ENCODE results near the gene NXN. TPM values are rescaled to one million over a fixed set of nuclear protein-coding genes. Genes with fewer than 3 reads are reported as not detected.

The NXN gene
- total RNA-seq, 1 experiment from 2014 or later, result 57.3 TPM

- Mint-ChIP-seq H3K27ac (ENCODE audit: low read depth, unreplicated experiment) (no peak overlapping the region), H3K4me3 (ENCODE audit: unreplicated experiment) (no peak overlapping the region)
These were observed 128.5 kb downstream of the NXN start for GRCh38 chr17:850851-851763.

GRCh38 chr17:850086-850850, 129.3 kb downstream of the NXN start:
- intact Hi-C loops (cut with micrococcal nuclease), result no loop called here
- no peaks in the 10 kb centered on the region for H3K36me3 Mint-ChIP-seq (ENCODE audit: insufficient read depth, unreplicated experiment)
- no peak overlapping the region for H3K4me3 Mint-ChIP-seq (ENCODE audit: unreplicated experiment)
- H3K27me3 Mint-ChIP-seq (ENCODE audit: insufficient read depth, unreplicated experiment), result no peaks in the 10 kb centered on the region
- DNase-seq (ENCODE audit: unreplicated experiment), result no peak
- CTCF ChIA-PET, result no interaction called here
- POLR2A ChIA-PET, result interaction anchor here (0.7 kb wide), 1 partner anchor 724 kb away, joined by 3 read pairs; no protein-coding TSS in a partner anchor
- no peaks in the 10 kb centered on the region for H3K9me3 Mint-ChIP-seq (ENCODE audit: unreplicated experiment)
- H3K27ac Mint-ChIP-seq (ENCODE audit: low read depth, unreplicated experiment), result no peak overlapping the region
- BruUV-seq (replicated peaks), result no TSS peak
- no peaks in the 10 kb centered on the region for H3K4me1 Mint-ChIP-seq (ENCODE audit: insufficient read depth, unreplicated experiment)
- TF ChIP-seq CTCF (IDR thresholded peaks at IDR 0.05; ENCODE audit: unreplicated experiment), result no peak

More at GRCh38 chr17:850851-851763, 128.5 kb downstream of the NXN start:
- BruUV-seq (replicated peaks), result no TSS peak
- no peak for TF ChIP-seq CTCF (IDR thresholded peaks at IDR 0.05; ENCODE audit: unreplicated experiment)
- no peaks in the 10 kb centered on the region for H3K36me3 Mint-ChIP-seq (ENCODE audit: insufficient read depth, unreplicated experiment)
- no peaks in the 10 kb centered on the region for H3K27me3 Mint-ChIP-seq (ENCODE audit: insufficient read depth, unreplicated experiment)
- intact Hi-C loops (cut with micrococcal nuclease), result no loop called here
- ChIA-PET POLR2A (interaction anchor here (0.7 kb wide), 1 partner anchor 723 kb away, joined by 3 read pairs; no protein-coding TSS in a partner anchor), CTCF (interaction anchor here (0.6 to 0.7 kb wide), 2 partner anchors 50 to 130 kb away, joined by 3 to 4 read pairs; no protein-coding TSS in a partner anchor)
- H3K4me1 Mint-ChIP-seq (ENCODE audit: insufficient read depth, unreplicated experiment), result no peaks in the 10 kb centered on the region
- DNase-seq (ENCODE audit: unreplicated experiment), result no peak
- H3K9me3 Mint-ChIP-seq (ENCODE audit: unreplicated experiment), result no peaks in the 10 kb centered on the region

GRCh38 chr17:848402-848801, 131.2 kb downstream of the NXN start:
- H3K27me3 Mint-ChIP-seq (ENCODE audit: insufficient read depth, unreplicated experiment), result no peaks in the 10 kb centered on the region
- H3K9me3 Mint-ChIP-seq (ENCODE audit: unreplicated experiment), result no peaks in the 10 kb centered on the region
- no peak overlapping the region for H3K27ac Mint-ChIP-seq (ENCODE audit: low read depth, unreplicated experiment)

More at GRCh38 chr17:848402-848801, 131.2 kb downstream of the NXN start:
- Mint-ChIP-seq H3K4me3 (ENCODE audit: unreplicated experiment) (no peak overlapping the region), H3K4me1 (ENCODE audit: insufficient read depth, unreplicated experiment) (no peaks in the 10 kb centered on the region), H3K36me3 (ENCODE audit: insufficient read depth, unreplicated experiment) (no peaks in the 10 kb centered on the region)
- DNase-seq (ENCODE audit: unreplicated experiment), result no peak
- CTCF ChIA-PET, result no interaction called here
- no peak for TF ChIP-seq CTCF (IDR thresholded peaks at IDR 0.05; ENCODE audit: unreplicated experiment)
- POLR2A ChIA-PET, result no interaction called here
- no TSS peak for BruUV-seq (replicated peaks)
- intact Hi-C loops (cut with micrococcal nuclease), result no loop called here
